Activated CD8-positive, alpha-beta T cell treated with anti-CD3 and anti-CD28 coated beads for 36 hours (primary cell): ENCODE results near the gene VAV2. TPM values are rescaled to one million over a fixed set of nuclear protein-coding genes. Genes with fewer than 3 reads are reported as not detected.

Experiments
- ATAC-seq: fragments of 200-7000 bp; cut with Tn5 transposase; one replicate; pipeline ENCODE4 v1.10.0; 2021; ENCODE audit warnings: mild to moderate bottlenecking, moderate library complexity
- CTCF ChIA-PET: fragments of 350-600 bp; sonication (Branson Sonifier 250); formaldehyde crosslinking; loops from one replicate; lab custom pipeline; 2021; ENCODE audit warnings: antibody characterized with exemption; lab: Charles Lee
- POLR2A ChIA-PET: fragments of 350-600 bp; sonication (Branson Sonifier 250); formaldehyde crosslinking; loops from one replicate; lab custom pipeline; 2021; ENCODE audit warnings: antibody characterized with exemption; lab: Charles Lee
- DNase-seq: peaks from one replicate; pipeline ENCODE4 v3.0.0-alpha.2; 2020
- H3K27ac Mint-ChIP-seq: one replicate; pipeline ENCODE4 v1.8.0; 2021; ENCODE audit warnings: mild to moderate bottlenecking, mixed read lengths
- H3K27me3 Mint-ChIP-seq: one replicate; pipeline ENCODE4 v1.8.0; 2021; ENCODE audit warnings: mixed read lengths
- H3K36me3 Mint-ChIP-seq: one replicate; pipeline ENCODE4 v1.8.0; 2021; ENCODE audit warnings: low read depth, mixed read lengths
- H3K4me1 Mint-ChIP-seq: one replicate; pipeline ENCODE4 v1.8.0; 2021; ENCODE audit warnings: low read depth, mixed read lengths
- H3K4me3 Mint-ChIP-seq: one replicate; pipeline ENCODE4 v1.8.0; 2021; ENCODE audit warnings: mild to moderate bottlenecking, moderate library complexity, mixed read lengths
- H3K9me3 Mint-ChIP-seq: one replicate; pipeline ENCODE4 v1.8.0; 2021; ENCODE audit warnings: mixed read lengths
- CTCF ChIP-seq: fragments of 200-600 bp; IDR thresholded peaks from one replicate; pipeline ENCODE4 v1.8.0; 2022; ENCODE audit warnings: antibody characterized with exemption, mild to moderate bottlenecking
- intact Hi-C: fragments of 100-400 bp; cut with micrococcal nuclease; formaldehyde crosslinking; loops from one replicate; pipeline ENCODE4 v1.10.0; 2022
- total RNA-seq, 2 experiments: library from RNA; stranded (reverse); gene quantifications; one replicate each; pipeline ENCODE4 v1.2.3, GENCODE V29; 2021

The VAV2 gene
- total RNA-seq, 2 experiments from 2014 or later, result 5.1 to 5.4 TPM

DNA sequence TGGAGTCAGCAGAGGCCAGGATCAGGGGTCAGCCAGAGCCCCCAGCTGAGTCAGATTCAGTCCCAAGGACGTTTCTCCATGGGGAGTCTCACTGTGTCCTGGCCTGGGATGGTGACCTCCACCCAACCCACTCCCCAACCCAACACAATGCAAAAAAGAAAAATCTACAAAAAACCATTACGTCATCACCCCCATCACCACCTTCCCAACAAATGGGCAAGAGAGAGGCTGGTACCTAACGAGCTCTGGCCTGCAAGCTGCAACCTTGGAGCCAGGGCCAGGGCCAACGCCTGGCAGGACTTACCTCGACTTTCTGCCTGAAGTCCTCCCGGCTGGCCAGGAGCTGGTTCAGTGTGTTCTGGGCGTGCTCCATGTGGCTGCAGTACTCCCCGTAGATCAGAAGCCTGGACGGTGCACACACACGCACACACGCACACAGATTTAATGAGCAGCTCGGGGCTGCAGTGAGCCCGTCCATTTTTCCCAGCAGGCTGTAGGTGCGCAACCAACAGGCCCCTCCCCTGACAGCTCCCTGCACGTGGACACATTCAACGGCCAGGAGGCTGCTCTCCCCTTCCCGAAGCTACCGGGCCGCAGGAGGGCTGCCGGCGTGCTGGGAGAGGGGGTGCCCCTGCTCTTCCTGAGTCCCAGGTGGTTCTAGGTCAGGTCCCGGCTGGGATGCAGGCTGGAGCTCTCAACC lies 194.6 kb downstream of the VAV2 start:
- Mint-ChIP-seq H3K27ac (no peak overlapping the region), H3K27me3 (no peaks in the 10 kb centered on the region), H3K36me3 (no peaks in the 10 kb centered on the region), H3K4me1 (peaks cover 4% of the 10 kb centered on the region), H3K4me3 (no peak overlapping the region), H3K9me3 (no peaks in the 10 kb centered on the region)
- ChIA-PET POLR2A (no interaction called here), CTCF (interaction anchor here (4.2 kb wide), 1 partner anchor 15 kb away, joined by 17 read pairs; no protein-coding TSS in a partner anchor)
- TF ChIP-seq CTCF, result no peak
- ATAC-seq (no peak), DNase-seq (no peak)
- intact Hi-C loops, result no loop called here

- no peak for DNase-seq
- H3K4me3 Mint-ChIP-seq, result no peak overlapping the region
- CTCF ChIA-PET, result interaction anchor here (4.1 to 4.2 kb wide), 2 partner anchors 14 to 198 kb away, joined by 17 to 54 read pairs; no protein-coding TSS in a partner anchor
Measured at GRCh38 chr9:133796562-133796961, 195.6 kb downstream of the VAV2 start.

DNA sequence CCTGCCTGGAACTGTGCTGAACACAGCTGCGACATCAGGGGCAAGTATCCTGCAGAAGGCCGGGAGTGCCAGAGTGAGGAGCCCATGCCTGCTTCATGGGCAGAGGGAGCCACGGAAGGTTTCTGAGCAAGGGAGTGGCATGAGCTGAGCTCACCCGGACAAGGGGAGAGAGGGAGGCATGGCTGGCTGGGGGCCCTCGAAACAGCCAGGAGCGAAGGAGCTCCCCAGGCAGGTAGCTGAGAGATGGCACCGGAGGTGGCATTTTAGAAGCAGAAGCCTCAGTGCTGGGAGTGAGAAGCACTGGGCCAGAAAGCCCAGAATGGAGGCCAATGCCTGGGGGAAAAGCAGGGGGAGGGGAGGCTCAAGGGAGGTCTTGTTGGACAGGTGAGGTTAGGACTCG lies 197.1 kb downstream of the VAV2 start:
- H3K36me3 Mint-ChIP-seq, result no peaks in the 10 kb centered on the region
- CTCF ChIA-PET, result interaction anchor here (4.1 kb wide), 1 partner anchor 199 kb away, joined by 54 read pairs; no protein-coding TSS in a partner anchor
- H3K4me1 Mint-ChIP-seq, result peaks cover 6% of the 10 kb centered on the region
- no peak overlapping the region for H3K27ac Mint-ChIP-seq
- ATAC-seq, result no peak
- H3K4me3 Mint-ChIP-seq, result no peak overlapping the region
- no peaks in the 10 kb centered on the region for H3K9me3 Mint-ChIP-seq
- peaks cover 3% of the 10 kb centered on the region for H3K27me3 Mint-ChIP-seq
- POLR2A ChIA-PET, result no interaction called here
- TF ChIP-seq CTCF, result no peak
- DNase-seq, result no peak
- intact Hi-C loops, result no loop called here

More at GRCh38 chr9:133796562-133796961, 195.6 kb downstream of the VAV2 start:
- Mint-ChIP-seq H3K9me3 (no peaks in the 10 kb centered on the region), H3K4me1 (peaks cover 6% of the 10 kb centered on the region), H3K36me3 (no peaks in the 10 kb centered on the region), H3K27ac (no peak overlapping the region), H3K27me3 (peaks cover 3% of the 10 kb centered on the region)
- TF ChIP-seq CTCF, result no peak
- ATAC-seq, result no peak
- intact Hi-C loops, result no loop called here
- POLR2A ChIA-PET, result no interaction called here

GRCh38 chr9:133794016-133794760 lies 197.9 kb downstream of the VAV2 start:
- TF ChIP-seq CTCF, result no peak
- H3K27ac Mint-ChIP-seq, result no peak overlapping the region
- peaks cover 3% of the 10 kb centered on the region for H3K27me3 Mint-ChIP-seq
- no peaks in the 10 kb centered on the region for H3K36me3 Mint-ChIP-seq
- ChIA-PET POLR2A (interaction anchor here (0.7 kb wide), 1 partner anchor 9 kb away, joined by 3 read pairs; no protein-coding TSS in a partner anchor), CTCF (interaction anchor here (0.8 to 4.1 kb wide), 7 partner anchors 9 to 232 kb away, joined by 3 to 54 read pairs (median 4); partner anchors contain the start of gene BRD3OS)
- no peak for ATAC-seq
- intact Hi-C loops, result no loop called here
- no peak for DNase-seq
- no peak overlapping the region for H3K4me3 Mint-ChIP-seq
- H3K9me3 Mint-ChIP-seq, result no peaks in the 10 kb centered on the region
- H3K4me1 Mint-ChIP-seq, result peaks cover 6% of the 10 kb centered on the region
